ENCODE results near the gene LRRC8E.

Gene LRRC8E

DNA sequence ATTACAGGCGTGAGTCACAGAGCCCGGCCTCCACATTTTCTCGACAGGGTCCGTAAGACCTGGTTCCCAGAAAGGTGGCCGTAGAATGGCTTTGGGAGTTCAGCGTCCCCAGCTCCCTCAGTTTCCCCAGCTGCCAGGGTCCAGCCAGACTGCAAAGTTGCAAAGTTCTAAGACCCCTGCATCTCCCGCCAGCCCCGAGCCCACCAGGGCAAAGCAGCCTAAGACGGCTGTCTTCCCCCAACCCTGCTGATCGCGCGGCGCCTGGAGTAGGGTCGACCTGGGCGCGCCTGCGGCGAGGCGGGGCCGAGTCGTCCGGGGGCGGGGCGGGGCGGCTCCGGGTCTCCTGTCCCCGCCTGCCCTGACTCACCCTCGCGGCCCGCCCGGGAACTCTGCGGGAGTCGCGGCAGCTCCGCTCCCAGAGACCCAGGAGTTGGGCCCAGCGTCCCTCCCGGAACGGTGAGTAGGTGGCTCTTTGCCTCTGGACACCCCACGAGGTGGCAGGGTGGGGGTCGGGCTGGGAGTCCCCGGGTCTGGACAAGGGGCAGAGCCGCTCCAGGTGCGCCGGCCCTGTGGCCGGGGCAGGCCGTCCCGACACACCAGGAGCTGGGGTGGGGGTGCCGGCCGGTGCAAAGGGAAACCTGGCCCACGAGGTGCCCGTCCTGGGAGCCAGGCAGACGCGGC lies at the start of gene LRRC8E:
Gene LRRC8E, plus strand, starts transcription at position 366 of the 681 bp plus-strand sequence. CDS start 7,094 bp downstream, outside the sequence.
- peak; percentile 83 for DNase-seq

GRCh38 chr19:7839476-7839875 lies 48.8 kb upstream of the LRRC8E start:
- DNase-seq, result no peak

DNA sequence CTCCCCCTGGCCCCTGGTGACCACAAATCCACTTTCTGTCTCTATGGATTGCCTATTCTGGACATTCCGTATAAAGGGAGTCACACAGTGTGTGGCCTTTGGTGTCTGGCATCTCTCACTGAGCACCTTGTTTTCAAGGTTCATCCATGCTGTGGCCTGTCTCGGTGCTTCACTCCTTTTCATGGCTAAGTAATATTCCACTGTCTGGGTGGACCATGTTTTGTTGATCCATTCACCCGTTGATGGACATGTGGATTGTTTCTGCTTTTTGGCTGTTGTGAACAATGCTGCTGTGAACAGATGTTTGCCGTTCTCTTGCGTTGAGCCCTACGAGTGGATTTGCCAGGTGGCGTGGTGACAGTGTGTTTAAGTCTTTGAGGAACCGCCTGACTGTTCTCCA lies 47.7 kb upstream of the LRRC8E start:
- no peak for DNase-seq

DNA sequence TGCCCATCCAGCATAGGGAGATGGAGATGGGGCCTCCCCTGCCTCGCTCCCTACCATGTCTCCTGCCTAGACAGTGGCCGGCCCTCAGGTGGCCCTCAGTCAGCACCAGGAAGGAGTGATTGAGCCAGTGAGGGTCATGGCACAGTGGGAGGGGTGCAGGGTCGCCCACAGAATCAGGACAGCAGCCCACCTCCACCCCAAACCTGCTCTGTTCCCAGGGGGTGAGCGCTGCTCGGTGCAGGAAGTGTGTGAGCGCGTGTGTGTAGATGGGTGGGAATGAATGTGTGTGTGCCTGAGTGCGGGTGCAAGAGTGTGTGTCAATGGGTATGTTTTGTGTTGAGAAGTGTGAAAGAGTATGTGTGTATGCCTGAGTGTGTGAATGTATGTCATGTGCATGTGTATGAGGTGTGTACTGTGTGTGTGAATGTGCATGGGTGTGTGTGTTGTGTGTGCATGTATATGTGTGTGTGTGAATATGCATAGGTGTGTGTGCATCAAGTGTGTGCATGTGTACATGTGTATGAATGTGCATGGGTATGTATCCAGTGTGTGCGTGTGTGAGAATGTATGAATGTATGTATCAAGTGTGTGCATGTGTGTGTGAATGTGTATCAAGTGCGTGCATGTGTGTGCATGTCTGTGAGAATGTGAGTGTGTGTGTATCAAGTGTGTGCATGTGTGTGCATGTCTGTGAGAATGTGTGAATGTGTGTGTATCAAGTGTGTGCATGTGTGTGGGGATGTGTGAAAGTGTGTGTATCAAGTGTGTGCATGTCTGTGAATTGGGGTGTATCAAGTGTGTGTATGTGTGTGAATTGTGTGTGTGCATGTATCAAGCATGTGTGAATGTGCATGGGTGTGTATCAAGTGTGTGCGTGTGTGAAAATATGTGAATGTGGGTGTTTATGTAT lies 46.3 kb upstream of the LRRC8E start:
- DNase-seq, result no peak

DNA sequence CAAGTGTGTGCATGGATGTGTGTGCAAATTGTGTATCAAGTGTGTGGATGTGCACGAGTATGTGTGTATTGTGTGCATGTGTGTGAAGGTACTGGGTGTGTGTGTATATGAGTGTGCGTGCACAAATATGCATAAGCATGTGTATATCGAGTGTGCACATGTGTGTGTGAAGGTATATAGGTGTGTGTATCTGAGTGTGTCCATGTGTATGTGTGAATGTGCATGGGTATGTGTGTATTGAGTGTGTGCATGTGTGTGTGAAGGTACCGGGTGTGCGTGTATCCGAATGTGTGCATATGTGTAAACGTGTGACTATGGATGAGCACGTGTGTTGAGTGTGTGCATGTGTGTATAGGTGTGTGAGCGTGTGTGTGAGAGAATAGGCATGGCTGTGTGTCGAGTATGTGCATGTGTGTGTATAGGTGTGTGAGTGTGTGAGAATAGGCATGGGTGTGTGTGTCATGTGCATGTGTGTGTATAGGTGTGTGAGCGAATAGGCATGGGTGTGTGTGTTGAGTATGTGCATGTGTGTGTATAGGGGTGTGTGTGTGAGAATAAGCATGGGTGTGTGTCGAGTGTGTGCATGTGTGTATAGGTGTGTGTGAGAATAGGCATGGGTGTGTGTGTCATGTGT lies 45.5 kb upstream of the LRRC8E start:
- no peak for DNase-seq

GRCh38 chr19:7843521-7843920 lies 44.8 kb upstream of the LRRC8E start:
- no peak for DNase-seq

GRCh38 chr19:7844405-7844804 lies 43.9 kb upstream of the LRRC8E start:
- no peak for DNase-seq

GRCh38 chr19:7844951-7845350 lies 43.4 kb upstream of the LRRC8E start:
- no peak for DNase-seq

GRCh38 chr19:7845390-7846154 lies 42.7 kb upstream of the LRRC8E start:
- DNase-seq, result no peak

DNA sequence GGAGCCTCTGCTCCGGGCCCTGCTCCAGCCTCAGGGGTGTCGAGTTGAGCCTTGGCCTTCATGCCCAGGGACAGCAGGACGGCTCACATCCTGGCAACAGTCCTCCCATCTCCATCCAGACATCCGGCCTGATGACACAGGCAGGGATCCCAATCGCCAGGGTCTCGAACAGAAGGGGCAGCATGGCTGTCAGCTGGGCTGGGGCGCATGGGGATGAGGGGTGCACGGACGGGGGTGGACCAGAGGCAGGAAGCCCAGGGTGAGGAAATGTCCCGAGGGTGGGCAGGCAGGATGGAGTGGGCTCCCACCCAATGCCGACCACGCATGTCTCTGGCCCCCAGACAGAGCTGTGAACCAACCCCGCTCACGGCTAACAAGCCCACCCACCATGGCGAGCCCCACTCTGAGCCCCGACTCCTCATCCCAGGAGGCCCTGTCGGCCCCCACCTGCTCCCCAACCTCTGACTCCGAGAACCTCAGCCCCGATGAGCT lies 42.1 kb upstream of the LRRC8E start:
- no peak for DNase-seq

DNA sequence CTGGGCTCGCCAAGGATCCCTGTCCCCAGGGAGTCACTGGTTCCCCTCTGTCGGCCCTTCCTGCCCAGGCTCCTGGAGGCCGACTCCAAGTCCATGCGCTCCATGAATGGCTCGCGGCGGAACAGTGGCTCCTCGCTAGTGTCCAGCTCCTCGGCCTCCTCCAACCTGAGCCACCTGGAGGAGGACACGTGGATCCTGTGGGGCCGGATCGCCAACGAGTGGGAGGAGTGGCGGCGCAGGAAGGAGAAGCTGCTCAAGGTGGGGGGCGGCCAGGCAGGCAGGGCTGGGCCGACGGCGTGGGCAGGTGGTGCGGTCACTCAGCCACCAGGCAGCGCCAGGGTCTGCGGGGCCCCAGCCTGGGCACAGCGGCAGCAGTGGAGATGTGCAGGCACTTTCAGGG lies 40.6 kb upstream of the LRRC8E start:
- DNase-seq, result no peak

DNA sequence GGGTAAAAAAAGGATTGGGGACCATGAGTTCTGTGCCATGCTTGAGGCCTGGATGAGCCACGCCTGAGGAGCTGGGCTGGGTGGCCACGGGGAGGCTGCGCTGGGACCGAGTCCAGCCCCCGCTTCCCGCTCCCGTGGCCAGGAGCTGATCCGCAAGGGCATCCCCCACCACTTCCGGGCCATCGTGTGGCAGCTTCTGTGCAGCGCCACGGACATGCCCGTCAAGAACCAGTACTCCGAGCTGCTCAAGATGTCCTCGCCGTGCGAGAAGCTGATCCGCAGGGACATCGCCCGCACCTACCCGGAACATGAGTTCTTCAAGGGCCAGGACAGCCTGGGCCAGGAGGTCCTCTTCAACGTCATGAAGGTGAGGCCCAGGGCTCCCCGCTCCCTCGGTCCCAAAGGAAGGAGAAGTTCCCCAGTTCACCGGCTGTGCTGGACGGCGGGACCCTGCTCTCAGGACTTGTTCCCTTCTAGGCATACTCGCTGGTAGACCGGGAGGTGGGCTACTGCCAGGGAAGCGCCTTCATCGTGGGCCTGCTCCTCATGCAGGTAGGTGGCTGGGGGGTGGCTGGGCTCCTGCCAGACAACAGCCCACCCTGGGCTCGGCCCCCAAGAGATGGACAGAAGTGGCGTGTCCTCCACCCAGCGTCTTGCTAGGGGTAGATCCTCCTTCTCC lies 39.4 kb upstream of the LRRC8E start:
- DNase-seq, result no peak

- DNase-seq, result no peak
Measured at GRCh38 chr19:7849631-7849999, 38.7 kb upstream of the LRRC8E start.

GRCh38 chr19:7850000-7850813 lies 38.1 kb upstream of the LRRC8E start:
- no peak for DNase-seq

DNA sequence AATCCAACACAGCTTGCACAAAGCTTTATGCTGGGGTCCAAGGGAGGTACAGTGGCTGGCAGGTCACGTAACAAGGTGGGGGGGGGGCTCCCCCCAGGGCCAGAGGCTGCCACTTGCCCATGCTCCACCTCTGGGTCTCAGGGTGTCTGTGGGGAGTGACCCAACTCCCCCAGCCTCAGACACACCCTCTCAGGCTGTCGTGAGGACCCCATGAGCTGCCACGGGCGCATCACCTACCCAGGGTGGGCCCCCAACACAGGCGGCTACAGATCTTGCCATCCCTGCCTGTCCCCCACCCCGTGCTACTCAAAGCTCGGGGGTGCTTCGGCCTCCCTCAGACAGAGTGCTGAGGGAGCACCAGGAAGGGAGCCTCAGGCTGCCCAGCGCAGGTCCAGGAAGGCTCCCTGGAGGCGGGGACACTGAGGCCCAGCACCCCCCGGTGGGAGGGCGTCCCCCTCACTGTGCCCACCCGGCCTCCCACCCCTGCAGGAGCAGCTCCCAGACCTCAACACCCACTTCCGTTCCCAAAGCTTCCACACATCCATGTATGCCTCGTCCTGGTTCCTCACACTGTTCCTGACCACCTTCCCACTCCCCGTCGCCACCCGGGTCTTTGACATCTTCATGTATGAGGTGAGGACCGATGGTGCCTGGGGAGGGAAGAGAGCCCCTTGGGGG lies 37.2 kb upstream of the LRRC8E start:
- DNase-seq, result no peak

DNA sequence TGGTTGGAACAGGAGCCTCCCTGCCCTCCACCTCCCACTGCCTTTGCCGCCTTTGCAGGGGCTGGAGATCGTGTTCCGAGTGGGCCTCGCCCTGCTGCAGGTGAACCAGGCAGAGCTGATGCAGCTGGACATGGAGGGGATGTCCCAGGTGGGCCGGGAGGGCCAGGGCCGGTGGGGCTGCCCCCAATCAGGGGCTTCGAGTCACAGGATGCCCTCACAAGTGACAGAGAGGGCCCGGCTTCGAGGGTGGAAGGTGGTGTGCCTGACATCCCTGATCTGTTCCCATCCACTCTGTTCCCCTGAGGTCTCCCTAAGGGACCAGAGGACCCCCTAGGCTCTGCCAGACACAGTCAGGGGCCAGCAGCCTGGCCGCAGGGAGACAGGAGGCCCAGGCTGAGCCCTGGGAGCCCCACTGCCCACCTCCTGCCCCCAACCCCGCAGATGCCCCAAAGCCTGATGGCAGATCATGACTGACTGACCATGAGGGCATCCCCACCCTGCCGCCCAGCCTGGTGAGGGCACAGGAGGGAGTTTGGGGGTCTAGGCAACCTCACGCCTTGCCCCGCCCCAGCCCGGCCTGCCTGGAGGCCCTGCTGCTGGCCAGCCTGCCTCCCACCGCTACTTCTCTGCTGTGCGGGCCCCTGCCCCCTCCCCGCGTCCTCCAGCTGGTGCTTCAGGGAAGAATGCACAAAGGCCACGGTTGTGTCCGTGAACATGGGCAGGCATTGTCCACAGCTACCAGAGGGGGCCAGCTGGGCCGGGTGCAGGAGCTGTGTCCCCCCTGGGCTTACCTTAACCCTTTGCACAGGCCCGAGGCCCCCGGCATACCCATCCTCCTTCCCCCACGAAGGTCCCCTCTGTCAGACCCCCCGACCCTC lies 36.4 kb upstream of the LRRC8E start:
- no peak for DNase-seq

GRCh38 chr19:7852851-7853769 lies 35.2 kb upstream of the LRRC8E start:
- peak; percentile 50 for DNase-seq

- DNase-seq, result no peak
Measured at GRCh38 chr19:7853770-7854128, 34.6 kb upstream of the LRRC8E start.
